ENCODE measurements around the gene CISTR.
A peak's percentile ranks its signal among the peaks of the same experiment; 100 is the strongest.

CISTR gene

GRCh38 chr12:53743266-53744129 lies 8.3 kb downstream of the CISTR start:
- DNase-seq (ENCODE audit: low read depth): no peak

GRCh38 chr12:53740130-53740491 lies 11.7 kb downstream of the CISTR start:
- DNase-seq (ENCODE audit: low read depth): no peak

- no peak for DNase-seq (ENCODE audit: low read depth)
These were observed 12.3 kb downstream of the CISTR start for GRCh38 chr12:53739214-53740129.

- no peak for DNase-seq (ENCODE audit: low read depth)
These were observed 13.2 kb downstream of the CISTR start for GRCh38 chr12:53738406-53739213.

- DNase-seq (ENCODE audit: low read depth): no peak
These were observed 13.8 kb downstream of the CISTR start for GRCh38 chr12:53737951-53738405.

- no peak for DNase-seq (ENCODE audit: low read depth)
These were observed 14.5 kb downstream of the CISTR start for GRCh38 chr12:53737093-53737808.

- no peak for DNase-seq (ENCODE audit: low read depth)
These were observed 15.2 kb downstream of the CISTR start for GRCh38 chr12:53736592-53736991.

GRCh38 chr12:53735556-53735955 lies 16.2 kb downstream of the CISTR start:
- no peak for DNase-seq (ENCODE audit: low read depth)

- no peak for DNase-seq (ENCODE audit: low read depth)
These were observed 17.4 kb downstream of the CISTR start for GRCh38 chr12:53734425-53734824.

- DNase-seq (ENCODE audit: low read depth): no peak
These were observed 18.0 kb downstream of the CISTR start for GRCh38 chr12:53733807-53734200.

GRCh38 chr12:53733051-53733806 lies 18.6 kb downstream of the CISTR start:
- DNase-seq (ENCODE audit: low read depth): no peak

GRCh38 chr12:53729644-53730043 lies 22.1 kb downstream of the CISTR start:
- no peak for DNase-seq (ENCODE audit: low read depth)

GRCh38 chr12:53728206-53728605 lies 23.6 kb downstream of the CISTR start:
- DNase-seq (ENCODE audit: low read depth): no peak

GRCh38 chr12:53727310-53728041 lies 24.3 kb downstream of the CISTR start, which contains the start of gene CALCOCO1:
CALCOCO1 (minus strand) TSS chr12:53727452; CDS start chr12:53725242, 2,210 bp downstream.
- DNase-seq (ENCODE audit: low read depth): peak; percentile 88

GRCh38 chr12:53726946-53727309 lies 24.9 kb downstream of the CISTR start:
- no peak for DNase-seq (ENCODE audit: low read depth)

GRCh38 chr12:53726341-53726740 lies 25.4 kb downstream of the CISTR start:
- no peak for DNase-seq (ENCODE audit: low read depth)

- no peak for DNase-seq (ENCODE audit: low read depth)
These were observed 26.0 kb downstream of the CISTR start for GRCh38 chr12:53725824-53726223.

GRCh38 chr12:53722450-53723041 lies 29.2 kb downstream of the CISTR start:
- no peak for DNase-seq (ENCODE audit: low read depth)

- no peak for DNase-seq (ENCODE audit: low read depth)
These were observed 30.8 kb downstream of the CISTR start for GRCh38 chr12:53720946-53721345.
